Hematopoietic multipotent progenitor cell treated with erythropoietin and hydrocortisone succinate and interleukin-3 and kit ligand, for 6 days (in vitro differentiated cells): ENCODE measurements around the gene EGR1.
"Not testable (repeated sequence)": the region's sequence is repeated elsewhere in the genome, so short reads cannot be mapped to it uniquely, and the experiment has no call there.

ENCODE experiments used
- DNase-seq: peaks from one replicate; pipeline ENCODE4 v3.0.0-alpha.2; 2015

EGR1 gene

GRCh38 chr5:138470322-138471051, 5.2 kb downstream of the EGR1 start:
- no peak for DNase-seq

GRCh38 chr5:138471052-138471361, 5.7 kb downstream of the EGR1 start:
- DNase-seq: no peak

- DNase-seq: no peak
Measured at GRCh38 chr5:138472353-138472752, 7.1 kb downstream of the EGR1 start.

- not testable (repeated sequence) for DNase-seq
Measured at GRCh38 chr5:138473151-138473550, 7.9 kb downstream of the EGR1 start.

- DNase-seq: no peak
Measured at GRCh38 chr5:138476918-138477317, 11.6 kb downstream of the EGR1 start.

GRCh38 chr5:138482638-138483037, 17.4 kb downstream of the EGR1 start:
- no peak for DNase-seq

DNA sequence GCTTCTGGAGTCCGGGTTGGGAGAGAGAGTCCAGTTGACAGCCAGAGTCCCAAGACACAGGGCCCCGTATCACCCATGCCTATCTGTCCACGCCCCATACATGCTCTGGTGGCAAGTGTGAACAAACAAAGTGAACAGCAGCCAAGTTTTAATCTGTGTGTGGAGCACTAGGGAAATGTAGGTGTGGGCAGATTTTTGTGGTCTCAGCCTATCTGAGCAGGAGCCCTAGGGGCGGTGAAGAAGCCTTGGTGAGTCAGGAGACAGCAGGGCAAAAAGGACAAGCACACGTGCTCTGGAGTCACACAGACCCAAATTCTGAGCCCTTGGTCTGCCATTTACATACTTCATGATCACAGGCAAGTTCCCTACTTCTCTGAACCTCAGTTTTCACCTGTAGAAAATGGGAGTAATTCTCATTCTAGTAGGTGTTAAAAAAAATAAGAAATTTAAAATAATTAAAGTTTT, 23.2 kb downstream of the EGR1 start:
- DNase-seq: peak; percentile 93

DNA sequence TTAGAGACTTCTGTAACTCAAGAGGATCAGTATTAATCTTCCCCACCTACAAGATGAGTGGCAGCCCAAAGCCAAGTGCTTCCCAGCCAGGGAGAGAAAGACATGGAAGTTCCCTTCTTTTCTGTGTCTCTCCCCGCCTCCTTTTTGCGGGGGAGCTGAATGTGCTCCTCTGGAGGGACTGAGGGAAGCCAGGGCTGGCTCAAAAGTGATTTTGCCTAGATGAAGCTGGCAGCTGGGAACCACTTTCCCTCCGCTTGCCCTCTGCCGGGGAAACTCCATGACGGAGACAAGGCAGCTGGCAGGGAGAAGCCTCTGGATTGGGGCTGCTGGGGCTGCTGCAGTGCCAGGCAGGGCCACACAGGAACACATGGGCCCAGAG, 24.4 kb downstream of the EGR1 start:
- no peak for DNase-seq

DNA sequence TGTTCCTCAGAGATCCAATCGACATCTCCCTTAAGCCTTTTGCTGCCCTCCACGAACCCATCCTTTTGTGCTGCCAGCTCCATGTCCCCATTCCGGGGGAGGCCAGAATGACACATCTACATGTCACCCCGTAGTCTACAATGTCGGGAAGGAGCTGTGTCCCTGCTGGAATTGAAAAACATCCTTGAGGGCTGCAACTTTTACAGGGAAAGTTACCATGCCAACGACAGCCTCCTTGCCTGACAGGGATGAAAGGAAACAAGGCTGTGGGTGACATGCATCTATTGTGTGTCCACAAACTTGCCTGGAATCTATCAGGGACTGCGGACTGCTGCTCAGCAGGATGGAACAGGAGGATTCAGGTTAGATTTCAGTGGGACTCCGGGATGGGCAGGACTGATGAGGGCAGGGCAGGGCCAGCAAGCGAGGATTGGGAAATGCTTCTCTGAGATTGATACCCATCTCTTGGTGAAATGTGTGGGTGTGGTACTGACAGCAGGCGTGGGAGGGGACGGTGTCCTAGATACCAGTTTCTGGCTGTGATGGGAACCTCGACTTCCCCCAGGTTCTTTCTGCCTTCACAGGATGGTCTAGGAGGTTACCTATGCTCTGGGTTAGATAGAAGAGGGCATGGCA, 25.5 kb downstream of the EGR1 start:
- peak; percentile 34 for DNase-seq

- DNase-seq: no peak
Measured at GRCh38 chr5:138491284-138491648, 26.0 kb downstream of the EGR1 start.

DNA sequence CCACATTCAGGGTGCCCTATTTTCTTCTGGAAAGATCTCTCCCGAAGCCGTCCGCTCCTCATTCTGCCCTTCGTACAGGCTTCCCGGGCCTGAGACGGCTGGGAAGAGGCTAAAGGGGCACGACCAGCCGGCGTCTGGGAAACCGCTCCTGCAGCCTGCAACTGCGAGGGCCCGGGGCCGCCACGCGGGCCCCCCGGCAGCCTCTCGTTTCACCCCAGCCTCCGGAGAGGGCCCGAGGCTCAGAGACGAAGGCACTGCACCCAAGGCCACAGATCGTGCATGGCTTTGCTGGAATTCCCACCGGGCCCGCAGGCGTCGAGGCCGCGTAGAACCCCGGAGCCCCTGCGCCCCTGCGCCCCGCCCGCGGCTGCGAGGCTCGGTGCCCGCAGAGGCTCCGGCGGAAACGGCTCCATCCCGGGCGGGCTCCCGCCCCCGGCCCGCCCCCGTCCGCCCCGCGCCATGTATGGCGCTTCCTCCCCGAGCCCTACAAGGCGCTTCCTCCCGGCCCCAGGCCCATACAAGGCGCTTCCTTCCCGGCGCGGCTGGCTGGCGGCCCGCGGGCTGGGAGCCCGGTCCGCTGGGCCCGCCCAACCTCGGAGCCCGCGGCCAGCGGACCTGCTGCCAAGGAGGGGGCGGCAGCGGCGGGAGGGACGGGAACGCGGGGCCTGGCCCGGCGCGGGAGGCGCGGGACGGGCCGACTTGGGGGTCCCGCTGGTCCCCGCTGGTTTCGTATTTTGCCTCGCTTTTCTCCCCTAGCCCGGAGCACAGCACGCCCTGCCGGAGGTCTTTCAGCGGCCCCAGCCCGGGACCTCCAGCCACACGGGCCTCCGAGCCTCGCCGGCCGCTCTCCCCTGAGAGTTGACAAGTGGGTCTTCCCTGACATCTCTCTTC, 26.6 kb downstream of the EGR1 start:
- DNase-seq: peak; percentile 92

- DNase-seq: no peak
Measured at GRCh38 chr5:138492560-138493045, 27.3 kb downstream of the EGR1 start.

- no peak for DNase-seq
Measured at GRCh38 chr5:138495351-138495750, 30.1 kb downstream of the EGR1 start.

- DNase-seq: no peak
Measured at GRCh38 chr5:138498376-138498775, 33.1 kb downstream of the EGR1 start.

DNA sequence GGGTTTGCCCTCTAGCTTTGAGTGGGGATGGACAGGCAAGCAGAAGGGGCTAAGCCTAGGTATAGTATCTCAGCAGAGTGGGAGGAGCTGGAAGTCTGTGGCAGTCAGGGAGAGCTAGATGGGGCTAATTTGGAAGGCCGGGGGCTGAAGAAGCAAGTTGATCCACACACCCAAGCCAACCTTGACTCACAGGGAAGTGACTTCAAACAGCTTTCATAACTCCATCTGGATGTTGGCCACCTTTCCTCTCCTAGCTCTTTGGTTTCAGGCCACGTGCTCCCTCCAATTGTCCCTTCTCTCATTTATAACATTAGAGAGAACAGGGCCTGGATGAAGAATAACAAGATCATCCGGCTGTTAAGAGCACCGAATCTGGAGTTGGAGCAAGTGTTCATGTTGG, 36.8 kb downstream of the EGR1 start:
- DNase-seq: no peak

DNA sequence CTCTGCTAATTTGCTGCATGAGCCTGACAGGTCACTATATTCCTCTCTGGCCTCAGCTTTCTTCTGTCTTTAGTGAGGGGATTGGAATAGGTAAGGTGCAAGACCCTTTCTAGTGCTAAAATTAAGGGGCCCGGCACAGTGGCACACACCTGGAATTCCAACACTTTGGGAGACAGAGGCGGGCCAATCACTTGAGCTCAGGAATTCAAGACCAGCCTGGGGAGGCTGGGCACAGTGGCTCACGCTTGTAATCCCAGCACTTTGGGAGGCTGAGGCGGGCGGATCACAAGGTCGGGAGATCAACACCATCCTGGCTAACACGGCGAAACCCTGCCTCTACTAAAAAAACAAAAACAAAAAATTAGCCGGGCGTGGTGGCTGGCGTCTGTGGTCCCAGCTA, 37.2 kb downstream of the EGR1 start:
- no peak for DNase-seq

DNA sequence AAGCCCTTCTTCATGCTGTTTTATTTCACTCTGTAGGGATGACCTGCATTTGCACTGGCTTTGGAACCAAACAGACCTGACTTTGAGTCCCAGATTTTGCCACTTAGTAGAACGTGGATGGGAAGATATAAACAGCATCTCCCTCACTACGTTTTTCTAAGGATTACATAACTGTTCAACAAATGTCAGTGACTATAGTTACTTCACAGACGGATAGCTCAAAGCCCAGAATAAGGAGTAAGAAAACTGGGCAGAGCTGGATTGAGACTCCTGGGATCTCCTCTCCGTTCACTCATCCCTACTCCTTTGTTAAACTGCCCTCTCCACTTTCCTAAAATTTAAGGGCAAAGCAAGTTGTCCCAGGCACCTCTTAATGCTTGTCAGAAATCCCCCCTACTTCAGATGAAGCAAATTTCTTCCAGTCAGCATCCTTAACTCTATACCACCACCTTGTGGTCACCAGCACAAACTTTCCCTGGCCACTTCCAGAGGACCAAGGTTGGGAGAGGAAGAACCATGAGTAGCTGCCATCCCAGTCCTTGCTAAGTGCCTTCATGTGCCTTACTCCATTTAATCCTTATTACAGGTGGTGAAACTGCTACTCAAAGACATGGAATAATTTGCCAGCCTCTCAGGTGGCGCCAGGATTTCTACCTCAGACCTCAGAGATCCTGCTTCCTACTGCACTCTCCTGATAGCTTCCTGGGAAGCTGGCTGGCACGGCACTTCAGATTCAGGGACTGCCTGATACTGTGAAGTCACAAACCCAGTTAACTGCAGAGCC, 38.4 kb downstream of the EGR1 start:
- DNase-seq: peak; percentile 84

DNA sequence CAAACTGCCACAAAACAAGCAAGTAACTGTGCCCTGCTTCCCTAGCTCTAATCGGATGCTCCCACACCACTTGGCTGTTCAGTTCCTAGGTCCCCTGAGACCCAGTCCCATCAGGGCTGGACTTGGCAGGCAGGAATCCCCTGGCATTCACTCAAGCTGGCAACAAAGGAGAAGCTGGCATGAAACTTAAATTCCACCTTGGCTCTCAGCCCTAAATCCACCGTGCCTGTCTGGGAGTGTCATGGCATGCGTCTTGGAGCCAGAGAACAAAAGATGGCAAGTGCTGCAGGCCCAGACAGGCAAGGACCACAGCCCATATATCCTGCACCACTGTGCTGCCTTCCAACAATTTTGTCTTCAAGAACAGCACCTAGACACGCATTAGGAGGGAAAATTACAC, 39.5 kb downstream of the EGR1 start:
- DNase-seq: no peak

GRCh38 chr5:138506370-138507306, 41.4 kb downstream of the EGR1 start:
- no peak for DNase-seq

DNA sequence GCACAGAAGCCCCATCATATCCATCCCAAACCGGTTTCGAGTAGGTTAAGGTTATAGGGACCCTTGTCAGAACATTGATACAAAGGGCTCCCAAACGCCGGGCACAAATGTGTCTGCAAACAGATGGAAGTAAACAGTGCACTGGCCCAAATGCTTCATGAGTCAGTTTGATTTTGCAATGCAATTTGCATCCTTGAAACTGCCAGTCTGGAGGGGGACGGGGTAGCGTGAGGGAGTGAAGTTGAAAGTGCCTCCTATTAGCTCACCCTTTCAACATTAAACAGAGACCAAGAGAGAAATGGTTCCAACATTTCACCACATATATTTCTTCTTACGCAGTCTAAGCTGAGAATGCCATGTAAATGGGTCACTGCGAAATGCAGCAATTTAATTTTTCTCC, 42.2 kb downstream of the EGR1 start:
- DNase-seq: not testable (repeated sequence)

DNA sequence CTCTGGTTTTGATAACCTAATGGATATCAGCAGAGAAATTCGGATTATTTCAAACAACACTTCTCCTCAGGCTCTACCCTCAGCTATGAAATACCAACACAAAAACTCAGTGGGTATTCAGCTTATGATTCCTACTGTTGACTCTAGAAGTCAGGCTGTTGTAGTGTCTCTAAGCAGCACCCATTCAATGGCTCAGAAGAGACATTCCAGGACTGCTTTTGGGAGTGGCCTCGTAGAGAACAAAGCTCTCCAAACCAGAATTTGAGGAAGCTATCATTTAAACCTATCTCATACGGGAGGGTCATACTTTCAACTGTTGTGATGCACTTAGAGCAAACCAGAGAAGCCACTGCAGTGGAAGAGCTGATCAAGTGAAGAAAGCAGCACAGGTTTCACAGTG, 43.7 kb downstream of the EGR1 start:
- no peak for DNase-seq

- DNase-seq: no peak
Measured at GRCh38 chr5:138514021-138514420, 48.7 kb downstream of the EGR1 start.
